ENCODE results near the gene ARHGAP10.
A peak's percentile ranks its signal among the peaks of the same experiment; 100 is the strongest.

The ARHGAP10 gene

DNA sequence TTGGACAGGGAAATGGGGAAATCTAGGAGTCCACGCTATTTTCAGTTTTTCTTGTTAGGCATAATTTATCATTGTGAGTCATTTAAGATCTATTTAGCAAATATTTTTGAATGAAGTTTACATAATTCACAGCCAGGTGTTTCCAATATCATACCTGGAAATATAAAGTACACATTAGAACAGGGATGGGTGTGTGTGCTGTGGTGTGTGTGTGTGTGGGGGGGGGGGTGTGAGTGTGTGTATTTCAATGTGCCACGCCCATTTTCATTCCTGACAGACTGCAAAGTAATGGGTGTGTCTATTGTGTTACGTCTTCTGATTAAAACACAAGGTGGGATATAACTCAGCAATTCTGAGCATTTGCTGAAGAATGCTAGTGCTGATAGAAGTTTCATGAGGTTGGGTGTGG, 33.2 kb downstream of the ARHGAP10 start:
- Histone ChIP-seq H3K4me3 (no peak overlapping the region), H3K27ac (no peak overlapping the region), H4K20me1 (no peaks in the 10 kb centered on the region), H3K36me3 (no peaks in the 10 kb centered on the region), H3K9ac (no peak overlapping the region), H3K9me3 (no peaks in the 10 kb centered on the region), H3K27me3 (no peaks in the 10 kb centered on the region), H3K4me1 (no peaks in the 10 kb centered on the region), H3K4me2 (no peak overlapping the region)
- TF ChIP-seq Cebpa-rat (IDR thresholded peaks at IDR 0.05) = no peak

GRCh38 chr4:147768113-147768512, 36.2 kb downstream of the ARHGAP10 start:
- no peak overlapping the region for H3K27ac ChIP-seq
- H3K9ac ChIP-seq = no peak overlapping the region

GRCh38 chr4:147769386-147769785, 37.5 kb downstream of the ARHGAP10 start:
- H3K36me3 ChIP-seq = no peaks in the 10 kb centered on the region
- H3K9ac ChIP-seq = no peak overlapping the region
- H3K4me2 ChIP-seq = no peak overlapping the region
- no peaks in the 10 kb centered on the region for H3K9me3 ChIP-seq
- H4K20me1 ChIP-seq = no peaks in the 10 kb centered on the region
- no peak overlapping the region for H3K27ac ChIP-seq
- no peaks in the 10 kb centered on the region for H3K27me3 ChIP-seq
- H3K4me3 ChIP-seq = no peak overlapping the region
- TF ChIP-seq Cebpa-rat (IDR thresholded peaks at IDR 0.05) = no peak
- H3K4me1 ChIP-seq = peaks cover 13% of the 10 kb centered on the region

More at GRCh38 chr4:147768113-147768512, 36.2 kb downstream of the ARHGAP10 start:
- Histone ChIP-seq H3K4me3 (no peak overlapping the region), H3K36me3 (no peaks in the 10 kb centered on the region), H3K9me3 (no peaks in the 10 kb centered on the region), H3K4me2 (no peak overlapping the region), H3K27me3 (no peaks in the 10 kb centered on the region), H4K20me1 (no peaks in the 10 kb centered on the region), H3K4me1 (peaks cover 13% of the 10 kb centered on the region)
- no peak for TF ChIP-seq Cebpa-rat (IDR thresholded peaks at IDR 0.05)

DNA sequence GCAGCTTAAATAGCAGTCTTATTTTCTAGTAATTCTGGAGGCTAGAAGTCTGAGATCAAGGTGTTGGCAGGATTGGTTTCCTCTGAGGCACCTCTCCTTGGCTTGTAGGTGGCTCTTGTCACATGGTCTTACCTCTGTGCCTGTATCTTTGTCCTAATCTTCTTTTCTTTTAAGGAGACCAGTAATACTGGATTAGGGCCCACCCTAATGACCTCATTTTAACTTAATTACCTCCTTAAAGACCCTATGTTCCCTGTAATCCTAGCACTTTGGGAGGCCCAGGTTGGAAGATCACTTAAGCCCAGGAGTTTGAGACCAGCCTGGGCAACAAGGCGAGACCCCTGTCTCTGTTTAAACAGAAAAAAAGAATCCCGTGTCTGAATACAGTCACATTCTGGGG, 38.9 kb downstream of the ARHGAP10 start:
- Histone ChIP-seq H3K27ac (no peak overlapping the region), H3K27me3 (no peaks in the 10 kb centered on the region), H3K9ac (no peak overlapping the region), H3K4me3 (no peak overlapping the region), H3K4me1 (peaks cover 13% of the 10 kb centered on the region), H3K4me2 (no peak overlapping the region), H4K20me1 (no peaks in the 10 kb centered on the region), H3K36me3 (no peaks in the 10 kb centered on the region), H3K9me3 (no peaks in the 10 kb centered on the region)
- no peak for TF ChIP-seq Cebpa-rat (IDR thresholded peaks at IDR 0.05)

DNA sequence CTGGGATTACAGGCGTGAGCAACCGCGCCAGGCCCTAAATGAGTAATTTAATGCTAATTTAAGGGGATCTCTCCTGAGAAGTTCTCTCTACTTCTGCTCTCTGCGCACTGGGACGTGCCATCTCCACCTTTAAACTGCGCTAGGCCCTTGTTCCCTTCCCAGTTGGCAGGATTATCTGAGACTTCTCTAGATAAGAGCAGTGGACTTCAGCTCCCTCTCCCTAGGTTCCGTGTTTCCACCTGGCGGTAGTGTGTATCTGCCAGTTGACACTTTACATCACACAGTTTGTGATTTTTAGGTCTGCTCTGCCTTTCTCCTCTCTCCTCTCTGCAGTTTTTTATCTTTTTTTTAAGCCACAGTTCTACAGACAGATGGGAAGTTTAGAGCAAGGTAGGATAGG, 40.2 kb downstream of the ARHGAP10 start:
- peaks cover 13% of the 10 kb centered on the region for H3K4me1 ChIP-seq
- H3K9me3 ChIP-seq = no peaks in the 10 kb centered on the region
- no peak overlapping the region for H3K4me3 ChIP-seq
- no peak for TF ChIP-seq Cebpa-rat (IDR thresholded peaks at IDR 0.05)
- H4K20me1 ChIP-seq = no peaks in the 10 kb centered on the region
- H3K27me3 ChIP-seq = no peaks in the 10 kb centered on the region
- peak overlapping the region; percentile 34; the same call in 1 of the 2 replicates for H3K4me2 ChIP-seq
- no peak overlapping the region for H3K27ac ChIP-seq
- H3K9ac ChIP-seq = no peak overlapping the region
- no peaks in the 10 kb centered on the region for H3K36me3 ChIP-seq

GRCh38 chr4:147772459-147772969, 40.6 kb downstream of the ARHGAP10 start:
- Histone ChIP-seq H3K4me2 (peak overlapping the region; percentile 34; the same call in 1 of the 2 replicates), H3K36me3 (no peaks in the 10 kb centered on the region), H3K4me1 (peaks cover 13% of the 10 kb centered on the region), H4K20me1 (no peaks in the 10 kb centered on the region), H3K9me3 (no peaks in the 10 kb centered on the region), H3K27ac (no peak overlapping the region), H3K9ac (no peak overlapping the region), H3K27me3 (no peaks in the 10 kb centered on the region), H3K4me3 (no peak overlapping the region)
- no peak for TF ChIP-seq Cebpa-rat (IDR thresholded peaks at IDR 0.05)

- no peak overlapping the region for H3K9ac ChIP-seq
- H4K20me1 ChIP-seq = no peaks in the 10 kb centered on the region
- H3K4me1 ChIP-seq = peaks cover 15% of the 10 kb centered on the region
- no peaks in the 10 kb centered on the region for H3K36me3 ChIP-seq
- no peak overlapping the region for H3K4me3 ChIP-seq
- no peak overlapping the region for H3K4me2 ChIP-seq
- H3K9me3 ChIP-seq = no peaks in the 10 kb centered on the region
- H3K27me3 ChIP-seq = no peaks in the 10 kb centered on the region
- no peak for TF ChIP-seq Cebpa-rat (IDR thresholded peaks at IDR 0.05)
- no peak overlapping the region for H3K27ac ChIP-seq
Measured at GRCh38 chr4:147773261-147774184, 41.6 kb downstream of the ARHGAP10 start.

DNA sequence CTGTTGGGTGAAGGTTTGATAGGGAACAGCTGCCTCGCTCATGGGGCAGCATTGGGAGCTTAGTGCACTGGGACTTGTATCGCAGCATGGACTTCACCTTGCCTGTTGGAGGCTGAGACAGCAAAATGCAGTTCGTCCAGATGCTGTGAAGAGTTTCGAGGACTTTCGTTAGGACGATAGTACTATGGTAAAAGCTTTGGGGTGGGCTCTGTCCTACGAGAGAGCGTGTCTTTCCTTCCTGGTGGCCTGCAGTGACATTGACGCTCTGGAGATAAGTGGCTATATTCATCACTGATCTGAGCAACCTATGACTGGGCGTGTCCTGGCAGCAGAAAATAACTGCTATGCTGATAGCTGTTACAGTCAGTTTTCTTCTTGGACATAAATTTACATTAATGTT, 44.8 kb downstream of the ARHGAP10 start:
- Histone ChIP-seq H3K27me3 (no peaks in the 10 kb centered on the region), H3K4me3 (no peak overlapping the region), H3K4me2 (no peak overlapping the region), H3K9ac (no peak overlapping the region), H4K20me1 (0 out of 2 replicates have a peak, but pooled peaks cover 8% of the 10 kb centered on the region), H3K27ac (no peak overlapping the region), H3K9me3 (no peaks in the 10 kb centered on the region), H3K36me3 (no peaks in the 10 kb centered on the region), H3K4me1 (peaks cover 38% of the 10 kb centered on the region)
- TF ChIP-seq Cebpa-rat (IDR thresholded peaks at IDR 0.05) = no peak

- Histone ChIP-seq H3K4me3 (no peak overlapping the region), H3K27ac (no peak overlapping the region), H3K27me3 (no peaks in the 10 kb centered on the region), H4K20me1 (0 out of 2 replicates have a peak, but pooled peaks cover 8% of the 10 kb centered on the region), H3K9ac (no peak overlapping the region), H3K36me3 (no peaks in the 10 kb centered on the region), H3K4me1 (peaks cover 29% of the 10 kb centered on the region), H3K9me3 (no peaks in the 10 kb centered on the region), H3K4me2 (no peak overlapping the region)
- TF ChIP-seq Cebpa-rat (IDR thresholded peaks at IDR 0.05) = no peak
Measured at GRCh38 chr4:147777456-147778091, 45.7 kb downstream of the ARHGAP10 start.

- H3K9ac ChIP-seq = no peak overlapping the region
- peak overlapping the region; percentile 57 for H3K4me2 ChIP-seq
- 0 out of 2 replicates have a peak, but pooled peaks cover 8% of the 10 kb centered on the region for H4K20me1 ChIP-seq
- no peak overlapping the region for H3K4me3 ChIP-seq
- H3K9me3 ChIP-seq = no peaks in the 10 kb centered on the region
- TF ChIP-seq Cebpa-rat (IDR thresholded peaks at IDR 0.05) = no peak
- no peaks in the 10 kb centered on the region for H3K27me3 ChIP-seq
- peaks cover 26% of the 10 kb centered on the region for H3K4me1 ChIP-seq
- H3K27ac ChIP-seq = no peak overlapping the region
- no peaks in the 10 kb centered on the region for H3K36me3 ChIP-seq
Measured at GRCh38 chr4:147778942-147779341, 47.1 kb downstream of the ARHGAP10 start.
